Keratinocyte (primary cell): Measurements from ENCODE around the gene DCLK1.

Source experiments
- EZH2 ChIP-seq: IDR thresholded peaks from one replicate; pipeline ENCODE4 v1.6.1; 2012; ENCODE audit warnings: inconsistent platforms, mild to moderate bottlenecking, low read length, moderate library complexity
- TF ChIP-seq, protein P1 (sequence below), 3 experiments: IDR thresholded peaks in 1 of 3; conservative IDR thresholded peaks in 1 of 3; optimal IDR thresholded peaks in 1 of 3; 2 replicates in 2 of 3; 3 replicates in 1 of 3; pipeline versions ENCODE3 to v1.5.1; 2011; ENCODE audit warnings: low read length in 3 of 3, mild to moderate bottlenecking in 3 of 3, moderate library complexity in 2 of 3, control low read depth in 1 of 3, inconsistent platforms in 1 of 3; ENCODE audit not compliant: insufficient read depth in 2 of 3; ENCODE audit errors: extremely low read depth in 1 of 3

DNA sequence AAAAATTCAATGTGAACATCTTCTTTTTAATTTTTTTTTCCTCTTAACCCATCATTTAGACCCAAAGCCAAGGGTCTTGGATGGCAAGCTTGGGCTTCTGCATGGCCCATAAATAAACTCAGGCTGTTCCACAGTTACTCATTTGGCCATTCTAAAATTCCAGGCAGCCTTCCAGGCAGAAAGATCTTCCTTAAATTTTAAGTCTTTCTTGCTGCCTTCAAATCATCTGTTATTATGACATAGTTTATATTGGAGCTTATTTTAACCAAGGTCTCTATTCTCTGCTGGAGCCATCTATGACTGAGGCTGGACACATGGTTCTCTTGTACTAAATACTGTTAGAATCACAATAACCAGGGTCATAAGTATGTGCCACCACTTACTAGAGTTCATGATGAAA lies 337.4 kb downstream of the DCLK1 start:
- TF ChIP-seq, protein P1, sequence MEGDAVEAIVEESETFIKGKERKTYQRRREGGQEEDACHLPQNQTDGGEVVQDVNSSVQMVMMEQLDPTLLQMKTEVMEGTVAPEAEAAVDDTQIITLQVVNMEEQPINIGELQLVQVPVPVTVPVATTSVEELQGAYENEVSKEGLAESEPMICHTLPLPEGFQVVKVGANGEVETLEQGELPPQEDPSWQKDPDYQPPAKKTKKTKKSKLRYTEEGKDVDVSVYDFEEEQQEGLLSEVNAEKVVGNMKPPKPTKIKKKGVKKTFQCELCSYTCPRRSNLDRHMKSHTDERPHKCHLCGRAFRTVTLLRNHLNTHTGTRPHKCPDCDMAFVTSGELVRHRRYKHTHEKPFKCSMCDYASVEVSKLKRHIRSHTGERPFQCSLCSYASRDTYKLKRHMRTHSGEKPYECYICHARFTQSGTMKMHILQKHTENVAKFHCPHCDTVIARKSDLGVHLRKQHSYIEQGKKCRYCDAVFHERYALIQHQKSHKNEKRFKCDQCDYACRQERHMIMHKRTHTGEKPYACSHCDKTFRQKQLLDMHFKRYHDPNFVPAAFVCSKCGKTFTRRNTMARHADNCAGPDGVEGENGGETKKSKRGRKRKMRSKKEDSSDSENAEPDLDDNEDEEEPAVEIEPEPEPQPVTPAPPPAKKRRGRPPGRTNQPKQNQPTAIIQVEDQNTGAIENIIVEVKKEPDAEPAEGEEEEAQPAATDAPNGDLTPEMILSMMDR (optimal IDR thresholded peaks at IDR 0.05 in 1 of 3, IDR thresholded peaks at IDR 0.05 in 1 of 3, conservative IDR thresholded peaks at IDR 0.05 in 1 of 3; ENCODE audit: extremely low read depth in 1 of 3, insufficient read depth in 2 of 3, low read length in 3 of 3): no peak
- no peak for TF ChIP-seq EZH2
